Epidermal melanocyte (primary cell): ENCODE results near the gene AHDC1.
A peak's percentile ranks its signal among the peaks of the same experiment; 100 is the strongest.

Experiments
- DNase-seq: peaks from one replicate; pipeline ENCODE4 v3.0.0; 2011; ENCODE audit warnings: low spot score; ENCODE audit not compliant: insufficient read length

AHDC1 gene

GRCh38 chr1:27529704-27530018 is 74.3 kb downstream of the AHDC1 start:
- no peak for DNase-seq

DNA sequence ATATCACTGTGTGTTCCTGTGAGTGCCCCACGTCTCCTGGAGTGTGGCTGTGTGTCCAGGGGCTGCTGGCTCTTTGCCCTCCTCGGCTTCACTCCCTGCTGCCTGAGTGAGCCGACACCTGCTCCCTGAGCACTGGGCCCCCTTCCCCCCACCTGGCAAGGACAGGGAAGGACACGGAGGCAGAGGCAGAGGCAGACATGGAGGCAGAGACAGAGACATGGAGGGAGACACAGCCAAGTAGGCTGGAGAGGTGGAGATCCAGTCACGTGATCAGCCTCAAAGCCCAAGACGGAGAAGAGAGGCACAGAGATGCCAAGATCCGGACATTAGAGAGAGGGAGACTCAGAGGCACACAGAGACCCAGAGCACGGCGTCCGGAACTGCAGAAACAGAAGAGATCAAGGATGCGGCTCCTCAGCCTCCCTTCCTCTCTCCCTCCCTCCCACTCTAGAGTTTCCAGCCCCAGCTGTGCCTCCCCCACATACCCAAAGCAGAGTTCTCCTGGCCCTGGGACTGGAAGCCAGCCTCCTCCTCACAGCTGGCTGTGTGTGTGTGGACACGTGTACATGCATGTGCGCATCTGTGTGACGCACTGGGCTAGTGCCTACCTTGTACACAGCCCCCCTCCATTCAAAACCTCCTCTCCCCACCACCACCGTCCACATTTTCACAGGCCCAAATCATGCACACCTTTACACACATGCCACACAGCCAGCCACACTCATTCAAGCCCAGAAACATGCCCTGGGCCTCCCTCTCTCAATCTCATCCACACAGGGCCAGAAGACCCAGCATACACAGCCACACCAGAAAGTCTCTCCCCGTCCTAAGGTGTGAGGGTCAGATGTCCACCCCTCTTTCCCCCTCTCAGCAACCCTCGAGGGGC is 74.9 kb downstream of the AHDC1 start:
- no peak for DNase-seq

- no peak for DNase-seq
Measured at GRCh38 chr1:27527890-27528817, 75.8 kb downstream of the AHDC1 start.

DNA sequence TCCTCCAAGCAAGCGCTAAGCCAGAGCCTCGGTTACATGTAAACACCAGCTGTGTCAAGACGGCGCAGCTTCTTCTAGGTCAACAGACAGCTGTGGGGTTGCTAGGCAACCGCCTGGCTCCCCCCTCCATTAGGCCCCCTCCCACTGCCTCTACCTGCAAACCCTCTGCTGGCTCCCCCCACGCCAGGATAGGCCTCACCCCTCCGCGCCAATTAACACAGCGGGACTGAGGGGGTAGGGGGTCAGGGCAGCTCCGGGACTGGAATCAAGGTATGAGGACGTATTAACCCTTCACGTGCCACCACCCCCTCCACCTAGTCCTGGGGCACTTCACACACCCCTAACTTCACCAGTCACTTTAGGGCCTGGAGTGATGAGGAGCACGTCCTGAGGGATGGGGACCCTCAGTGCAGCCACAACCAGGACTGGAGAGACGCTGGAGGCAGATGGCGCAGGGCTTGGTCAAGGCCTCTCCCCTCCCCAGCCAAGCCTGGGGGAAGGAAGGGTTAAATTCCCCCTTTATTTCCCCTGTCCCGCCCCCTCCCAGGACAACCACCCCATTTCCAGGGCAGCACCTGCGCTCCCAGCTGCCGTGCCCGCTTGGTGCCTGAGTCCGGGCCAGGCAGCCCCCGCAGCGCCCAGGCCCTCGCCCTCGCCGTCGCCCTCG is 76.6 kb downstream of the AHDC1 start:
- DNase-seq: no peak

- DNase-seq: no peak
Measured at GRCh38 chr1:27526569-27527222, 77.2 kb downstream of the AHDC1 start.

DNA sequence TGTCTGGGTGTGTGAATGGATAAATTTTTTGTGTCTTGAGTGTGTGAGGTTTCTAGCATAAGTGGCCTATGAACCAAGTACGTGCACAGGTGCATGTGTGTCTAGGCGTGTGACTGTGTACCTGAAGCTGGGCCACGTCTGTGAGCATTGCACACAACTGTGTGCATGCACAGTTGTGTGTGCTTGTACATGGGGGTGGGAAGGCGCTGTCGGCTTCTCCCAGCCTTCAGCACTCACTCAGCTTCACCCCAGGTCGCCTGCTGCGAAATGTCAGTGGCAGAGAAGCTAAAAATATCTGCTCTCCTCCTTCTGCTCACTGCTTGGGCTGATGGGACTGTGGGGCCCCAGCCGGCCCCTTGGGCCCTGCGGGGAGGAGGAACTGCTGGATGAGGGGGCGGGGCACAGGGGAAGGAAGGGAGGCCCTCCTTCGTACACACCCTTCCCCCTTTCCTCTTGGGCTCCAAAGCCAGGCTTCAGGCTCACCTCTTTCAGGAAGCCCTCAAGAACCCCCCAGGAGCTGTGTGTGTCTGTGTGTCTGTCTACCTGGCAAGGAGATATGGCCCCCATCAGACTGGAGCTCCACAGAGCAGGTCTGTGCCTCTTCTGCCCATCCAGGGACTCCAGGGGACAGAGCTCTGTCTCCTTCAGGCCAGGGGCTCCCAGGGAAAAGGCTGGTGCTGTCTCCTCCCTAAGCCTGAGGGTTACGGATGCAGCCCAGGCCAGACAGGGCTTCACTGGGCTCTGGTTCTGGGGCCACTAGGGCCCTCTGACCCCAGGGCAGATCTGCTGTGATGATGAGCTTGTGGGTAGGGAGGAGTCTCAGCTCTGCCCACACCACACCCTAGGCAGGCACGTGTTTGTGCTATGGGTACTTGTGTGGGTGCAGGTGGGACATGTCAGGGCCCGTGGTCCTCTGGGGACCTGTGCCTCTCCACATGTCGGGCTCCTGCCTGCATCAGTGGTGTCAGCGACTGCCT is 78.4 kb downstream of the AHDC1 start:
- peak; percentile 64 for DNase-seq

DNA sequence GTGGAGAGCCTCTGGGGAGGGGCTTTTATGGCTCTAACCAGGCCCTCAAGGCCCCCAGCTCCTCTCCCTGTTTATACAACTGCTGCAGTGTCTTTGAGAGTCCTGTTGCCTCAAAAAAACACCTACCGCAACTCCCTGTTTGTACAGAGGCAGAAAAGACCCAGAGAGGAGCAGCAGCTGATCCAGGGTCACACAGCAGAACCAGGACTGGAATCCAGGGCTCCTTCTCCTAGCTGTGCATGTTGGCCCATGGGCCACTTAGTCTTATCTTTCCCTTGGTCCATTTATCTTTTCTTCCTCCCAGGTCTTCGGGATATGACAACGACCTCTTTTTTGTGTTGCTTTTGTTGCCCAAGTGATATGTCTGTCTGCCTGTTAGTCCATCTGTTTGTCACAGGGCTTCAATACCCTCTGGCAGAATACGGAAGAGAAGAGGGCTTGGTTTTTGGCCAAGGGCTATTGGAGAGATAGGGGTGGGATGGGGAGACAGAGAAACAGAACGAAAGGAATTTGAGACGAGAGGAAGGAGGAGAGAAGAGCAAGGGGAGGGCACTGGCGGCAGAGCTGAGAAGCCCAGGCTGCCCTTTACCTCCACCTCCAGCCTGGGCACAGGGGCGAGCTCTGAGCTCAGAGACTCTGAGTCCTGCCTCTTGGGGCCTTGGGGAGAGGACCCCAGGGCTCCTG is 80.5 kb downstream of the AHDC1 start:
- no peak for DNase-seq

DNA sequence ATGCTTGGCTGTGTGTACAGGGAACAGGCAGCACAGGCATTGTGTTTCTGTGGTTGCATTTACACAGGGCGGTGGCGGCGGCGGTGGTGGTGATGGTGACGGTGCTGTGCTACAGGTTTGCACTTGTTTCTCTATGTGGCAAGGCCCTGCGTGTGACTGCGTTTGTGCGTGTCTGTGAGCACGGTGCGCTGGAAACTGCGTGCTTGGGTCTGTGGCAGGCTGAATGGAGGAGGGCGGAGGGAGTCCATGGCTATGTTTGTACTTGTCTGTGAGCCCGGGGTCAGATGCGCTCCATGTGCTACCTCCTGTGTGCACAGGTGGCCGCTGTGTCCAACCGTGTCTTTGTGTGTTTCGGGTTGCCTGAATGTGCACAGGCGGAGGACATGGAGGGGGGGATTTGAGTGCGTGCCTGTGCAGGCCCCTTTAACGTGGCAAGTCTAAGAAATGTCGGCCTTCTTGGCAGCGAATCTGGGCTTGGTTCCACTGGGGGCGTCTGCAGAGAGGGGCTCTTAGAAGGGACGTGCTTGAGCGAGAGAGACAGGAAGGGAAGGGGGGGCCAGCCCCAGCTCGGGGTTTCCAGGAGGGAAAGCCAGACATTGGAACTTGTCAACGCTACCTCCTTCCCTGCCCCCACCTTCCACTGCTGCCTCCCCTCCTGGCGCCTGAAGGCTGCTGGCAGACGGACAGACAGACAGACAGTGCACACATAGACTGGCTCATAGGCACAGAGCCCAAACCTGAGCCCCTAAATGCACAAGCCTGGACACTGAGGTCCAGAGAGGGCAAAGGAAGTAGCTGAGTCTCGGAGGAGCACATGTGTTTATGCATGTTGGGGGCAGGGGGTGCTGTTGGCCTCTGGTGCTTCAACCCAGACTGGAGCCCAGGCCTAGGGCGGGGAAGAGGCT is 81.3 kb downstream of the AHDC1 start:
- DNase-seq: no peak

- no peak for DNase-seq
Measured at GRCh38 chr1:27521861-27522431, 82.0 kb downstream of the AHDC1 start.

DNA sequence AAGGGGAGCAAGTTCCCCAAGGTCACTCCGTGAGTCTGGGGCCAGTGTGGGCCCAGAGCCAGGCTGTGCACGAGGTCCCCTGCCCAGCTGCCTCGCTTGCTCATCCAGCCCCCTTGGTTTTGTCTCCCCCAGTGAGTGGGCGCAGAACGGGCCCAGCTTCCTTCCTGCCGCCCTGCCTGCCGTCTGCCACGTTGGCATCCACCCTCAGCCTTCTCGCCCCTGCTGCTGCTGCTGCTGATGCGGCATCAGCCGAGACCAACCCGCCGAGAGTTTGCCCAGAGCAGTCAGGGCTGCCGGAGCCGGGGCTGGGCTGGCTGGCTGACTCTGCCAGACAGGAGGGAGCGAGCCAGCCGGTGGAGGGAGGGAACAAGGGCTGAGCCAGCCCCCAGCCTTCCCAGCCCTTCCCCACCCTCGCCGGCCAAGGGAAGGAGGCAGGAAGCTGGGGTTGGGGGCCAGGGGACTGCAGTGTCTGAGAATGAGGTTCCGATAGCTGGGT is 82.6 kb downstream of the AHDC1 start:
- no peak for DNase-seq

DNA sequence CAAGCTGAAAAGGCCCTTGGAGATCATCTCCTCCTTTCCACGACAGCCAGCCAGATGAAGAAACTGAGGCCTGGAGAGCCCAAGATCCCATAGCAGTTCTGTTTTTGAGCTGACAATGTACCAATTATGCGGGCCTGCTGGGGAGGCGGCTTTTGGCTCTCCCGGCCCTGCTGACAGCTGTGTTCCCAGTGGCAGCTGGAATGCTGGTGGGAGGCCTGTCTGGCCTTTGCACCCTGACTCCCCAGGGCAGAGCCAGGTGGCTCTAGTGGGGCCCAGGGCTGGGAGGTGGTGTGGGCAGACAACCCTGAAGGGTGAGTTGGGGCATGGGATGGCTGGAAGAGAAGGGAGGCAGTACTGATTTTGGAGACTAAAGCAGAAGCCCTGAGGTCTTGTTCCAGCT is 83.3 kb downstream of the AHDC1 start:
- no peak for DNase-seq

GRCh38 chr1:27519331-27520258 is 84.3 kb downstream of the AHDC1 start:
- no peak for DNase-seq

- DNase-seq: no peak
Measured at GRCh38 chr1:27518808-27519207, 85.1 kb downstream of the AHDC1 start.

GRCh38 chr1:27517907-27518718 is 85.8 kb downstream of the AHDC1 start:
- no peak for DNase-seq

GRCh38 chr1:27517301-27517700 is 86.6 kb downstream of the AHDC1 start:
- DNase-seq: no peak

DNA sequence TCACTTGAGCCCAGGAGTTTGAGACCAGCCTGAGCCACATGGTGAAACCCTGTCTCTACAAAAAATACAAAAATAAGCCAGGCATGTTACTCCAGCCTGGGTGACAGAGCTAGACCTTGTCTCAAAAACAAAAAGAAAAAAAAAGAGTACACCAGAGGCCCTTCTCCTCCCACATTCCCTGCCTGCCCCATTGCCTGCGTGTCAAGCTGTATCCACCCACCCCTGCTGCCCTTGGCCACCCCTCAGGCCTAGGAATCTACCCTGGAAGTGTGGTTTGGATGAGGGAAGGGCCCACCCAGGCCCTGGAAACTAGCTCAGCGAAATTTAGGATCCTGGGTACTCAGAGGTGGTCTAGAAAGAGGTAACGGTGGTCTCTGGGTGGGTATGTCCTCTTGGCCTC is 88.3 kb downstream of the AHDC1 start:
- DNase-seq: no peak
